Smooth muscle cell (in vitro differentiated cells): ENCODE results near the gene OR4K5. TPM values are rescaled to one million over a fixed set of nuclear protein-coding genes. Genes with fewer than 3 reads are reported as not detected.
"Not testable (repeated sequence)": the region's sequence is repeated elsewhere in the genome, so short reads cannot be mapped to it uniquely, and the experiment has no call there.

ENCODE experiments used
- DNase-seq: peaks from one replicate; lab custom pipeline; 2025; ENCODE audit not compliant: unreplicated experiment; lab: John Stamatoyannopoulos, UW
- H2AFZ ChIP-seq: fragments of 200-600 bp; sonication (generic); 2 replicates; pipeline ENCODE4 v1.6.0; 2016; ENCODE audit warnings: antibody characterized with exemption, low read depth, mild to moderate bottlenecking
- H3F3A ChIP-seq: fragments of 200-600 bp; sonication (generic); 2 replicates; pipeline ENCODE4 v1.6.0; 2017; ENCODE audit warnings: antibody characterized with exemption, low read depth
- H3K27ac ChIP-seq: fragments of 200-600 bp; sonication (generic); 2 replicates; pipeline ENCODE4 v1.5.1; 2016; ENCODE audit warnings: low read depth, mild to moderate bottlenecking
- H3K27me3 ChIP-seq: fragments of 200-600 bp; sonication (generic); 2 replicates; pipeline ENCODE4 v1.6.1; 2016; ENCODE audit warnings: low read depth, mild to moderate bottlenecking
- H3K36me3 ChIP-seq: fragments of 200-600 bp; sonication (generic); 2 replicates; pipeline ENCODE4 v1.5.1; 2016; ENCODE audit warnings: low read depth
- H3K4me1 ChIP-seq: fragments of 200-600 bp; sonication (generic); 2 replicates; pipeline ENCODE4 v1.5.1; 2016; ENCODE audit warnings: low read depth
- H3K4me2 ChIP-seq: fragments of 200-600 bp; sonication (generic); 2 replicates; pipeline ENCODE4 v1.6.0; 2016; ENCODE audit warnings: mild to moderate bottlenecking
- H3K4me3 ChIP-seq: fragments of 200-600 bp; sonication (generic); 2 replicates; pipeline ENCODE4 v1.5.1; 2016; ENCODE audit warnings: mild to moderate bottlenecking
- H3K79me2 ChIP-seq: fragments of 200-600 bp; sonication (generic); 2 replicates; pipeline ENCODE4 v1.6.0; 2016; ENCODE audit warnings: low read depth, mild to moderate bottlenecking
- H3K9ac ChIP-seq: fragments of 200-600 bp; sonication (generic); 2 replicates; pipeline ENCODE4 v1.6.0; 2016; ENCODE audit warnings: low read depth
- H3K9me3 ChIP-seq: fragments of 200-600 bp; sonication (generic); replicated peaks from 2 replicates; pipeline ENCODE4 v1.5.1; 2016; ENCODE audit warnings: low read depth
- H4K20me1 ChIP-seq: fragments of 200-600 bp; sonication (generic); 2 replicates; pipeline ENCODE4 v1.6.0; 2016; ENCODE audit warnings: low read depth
- WGBS: methylation state at CpG from one replicate; pipeline ENCODE4 v1.1.7; 2016; ENCODE audit warnings: low lambda C conversion rate; 5-methylcytosine and 5-hydroxymethylcytosine counted together
- polyA plus RNA-seq: library from polyadenylated mRNA; unstranded; fragments of >200 nt; fragmentation: Nextera tagmentation; extraction: Ambion mirVana; gene quantifications from 2 replicates; pipeline ENCODE4 v1.2.1, GENCODE V29; 2016
- total RNA-seq: library from RNA; depleted of rRNA; stranded (reverse); fragments of >200 nt; gene quantifications from 2 replicates; pipeline ENCODE4 v1.2.3, GENCODE V29; 2014
- TF ChIP-seq, protein P1 (sequence below): fragments of 200-600 bp; sonication (generic); IDR thresholded peaks from 2 replicates; pipeline ENCODE4 v1.5.1; 2017; ENCODE audit warnings: borderline replicate concordance, mild to moderate bottlenecking, antibody characterized with exemption; ENCODE audit not compliant: insufficient read depth, poor library complexity, severe bottlenecking

The OR4K5 gene
- total and polyA plus RNA-seq, 2 experiments from 2014 or later: not detected

DNA sequence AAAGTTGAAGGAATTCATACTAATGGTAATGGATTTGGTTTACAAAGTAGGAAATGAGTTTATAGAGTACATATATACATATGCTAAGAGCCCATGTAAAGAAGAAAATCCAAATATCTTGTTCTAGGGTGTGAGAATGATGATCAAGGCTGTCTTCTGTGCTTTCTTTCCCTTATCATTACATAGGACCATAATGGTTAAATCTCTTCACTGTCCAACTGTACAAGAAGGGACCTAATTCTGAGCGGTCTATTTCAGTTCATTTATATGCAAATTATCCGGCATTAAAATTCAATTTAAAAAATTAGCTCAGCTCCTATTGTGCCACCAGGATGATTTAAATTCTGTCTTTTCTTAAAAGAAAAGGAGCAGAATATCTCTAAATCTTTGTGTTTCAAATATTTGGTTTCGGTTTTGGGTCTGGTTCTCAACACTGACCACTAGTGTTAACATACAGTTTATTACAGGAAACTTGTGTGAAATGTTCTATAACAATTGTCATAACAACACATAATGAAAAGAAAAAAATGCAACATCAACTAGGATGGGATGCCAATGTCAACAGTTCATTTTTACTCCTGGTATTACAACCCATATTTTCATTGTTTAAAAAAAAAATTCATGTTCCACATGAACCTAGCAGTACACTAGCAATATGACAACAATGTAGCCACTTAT, 27.1 kb downstream of the OR4K5 start:
- H4K20me1 ChIP-seq: no peaks in the 10 kb centered on the region
- no peaks in the 10 kb centered on the region for H3K79me2 ChIP-seq
- H3K9ac ChIP-seq: no peak overlapping the region
- H3F3A ChIP-seq: no peaks in the 10 kb centered on the region
- H2AFZ ChIP-seq: no peak overlapping the region
- H3K27ac ChIP-seq: no peak overlapping the region
- TF ChIP-seq, protein P1, sequence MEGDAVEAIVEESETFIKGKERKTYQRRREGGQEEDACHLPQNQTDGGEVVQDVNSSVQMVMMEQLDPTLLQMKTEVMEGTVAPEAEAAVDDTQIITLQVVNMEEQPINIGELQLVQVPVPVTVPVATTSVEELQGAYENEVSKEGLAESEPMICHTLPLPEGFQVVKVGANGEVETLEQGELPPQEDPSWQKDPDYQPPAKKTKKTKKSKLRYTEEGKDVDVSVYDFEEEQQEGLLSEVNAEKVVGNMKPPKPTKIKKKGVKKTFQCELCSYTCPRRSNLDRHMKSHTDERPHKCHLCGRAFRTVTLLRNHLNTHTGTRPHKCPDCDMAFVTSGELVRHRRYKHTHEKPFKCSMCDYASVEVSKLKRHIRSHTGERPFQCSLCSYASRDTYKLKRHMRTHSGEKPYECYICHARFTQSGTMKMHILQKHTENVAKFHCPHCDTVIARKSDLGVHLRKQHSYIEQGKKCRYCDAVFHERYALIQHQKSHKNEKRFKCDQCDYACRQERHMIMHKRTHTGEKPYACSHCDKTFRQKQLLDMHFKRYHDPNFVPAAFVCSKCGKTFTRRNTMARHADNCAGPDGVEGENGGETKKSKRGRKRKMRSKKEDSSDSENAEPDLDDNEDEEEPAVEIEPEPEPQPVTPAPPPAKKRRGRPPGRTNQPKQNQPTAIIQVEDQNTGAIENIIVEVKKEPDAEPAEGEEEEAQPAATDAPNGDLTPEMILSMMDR: no peak
- peaks cover 23% of the 10 kb centered on the region for H3K9me3 ChIP-seq
- H3K4me3 ChIP-seq: no peak overlapping the region
- no peak for DNase-seq
- 79% methylated on average over 3 of the region's 3 CpGs for WGBS
- no peak overlapping the region for H3K4me2 ChIP-seq
- H3K4me1 ChIP-seq: no peaks in the 10 kb centered on the region
- no peaks in the 10 kb centered on the region for H3K36me3 ChIP-seq
- H3K27me3 ChIP-seq: no peaks in the 10 kb centered on the region

DNA sequence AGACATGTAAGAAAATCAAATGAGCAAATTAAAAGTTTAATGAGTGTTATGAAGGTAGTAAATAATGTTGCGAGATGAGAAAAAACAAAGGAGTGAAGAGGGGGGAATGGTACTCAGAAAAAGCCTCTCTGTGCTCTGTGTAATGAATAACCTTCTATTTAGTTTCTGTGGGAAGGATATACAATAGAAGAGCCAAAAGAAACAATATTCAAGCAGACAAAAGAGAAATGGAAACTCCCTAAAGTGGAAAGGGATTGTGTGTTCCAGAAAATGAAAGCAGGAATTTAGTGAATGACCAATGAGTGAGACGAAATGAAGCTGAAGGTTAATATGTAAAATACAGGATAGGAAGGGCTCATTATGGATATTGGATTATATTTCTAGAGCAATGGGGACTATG, 28.8 kb downstream of the OR4K5 start:
- WGBS: 60% methylated on average over 2 of the region's 2 CpGs

DNA sequence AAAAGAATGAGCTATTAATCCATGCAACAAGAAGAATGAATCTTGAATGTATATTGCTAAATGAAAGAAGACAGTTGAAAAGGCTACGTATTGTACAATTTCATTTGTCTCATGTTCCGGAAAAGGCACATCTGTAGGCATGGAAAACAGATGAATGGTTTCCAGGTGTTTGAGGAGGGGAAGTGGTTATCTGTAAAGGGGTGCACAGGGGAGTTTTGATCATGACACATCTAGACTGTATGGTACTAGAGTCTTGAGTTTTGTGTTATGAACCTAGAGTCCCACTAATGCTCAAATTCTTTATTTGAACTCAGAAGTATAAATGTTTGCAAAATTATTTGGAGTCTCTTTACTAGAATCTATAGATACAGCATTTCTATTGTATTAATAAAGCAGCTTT, 49.3 kb downstream of the OR4K5 start:
- not testable (repeated sequence) for H3F3A ChIP-seq, H4K20me1 ChIP-seq, H3K4me3 ChIP-seq, H3K27me3 ChIP-seq, H3K27ac ChIP-seq, H3K4me1 ChIP-seq, H3K9ac ChIP-seq, H3K79me2 ChIP-seq, DNase-seq, H3K9me3 ChIP-seq, H2AFZ ChIP-seq, H3K36me3 ChIP-seq, H3K4me2 ChIP-seq
- 79% methylated on average over 2 of the region's 2 CpGs for WGBS

More for the DNA sequence above, 28.8 kb downstream of the OR4K5 start:
- DNase-seq: no peak
- Histone ChIP-seq H3K4me3 (no peak overlapping the region), H3K36me3 (no peaks in the 10 kb centered on the region), H3K9ac (no peak overlapping the region), H3K79me2 (no peaks in the 10 kb centered on the region), H4K20me1 (no peaks in the 10 kb centered on the region), H3F3A (no peaks in the 10 kb centered on the region), H3K9me3 (peaks cover 38% of the 10 kb centered on the region), H3K27ac (no peak overlapping the region), H3K4me1 (no peaks in the 10 kb centered on the region), H3K27me3 (no peaks in the 10 kb centered on the region), H2AFZ (no peak overlapping the region), H3K4me2 (no peak overlapping the region)
- TF ChIP-seq, protein P1: no peak

Other genes starting within 250 kb of the OR4K5 start
- gene OR11H2, start 206.7 kb upstream of the OR4K5 start, total RNA-seq: not detected in 2 replicates
- not detected in 2 replicates for gene OR11H2, start 206.7 kb upstream of the OR4K5 start, polyA plus RNA-seq
- gene OR4Q3, start 177.0 kb upstream of the OR4K5 start, total RNA-seq: not detected in 2 replicates
- not detected in 2 replicates for gene OR4Q3, start 177.0 kb upstream of the OR4K5 start, polyA plus RNA-seq
- not detected in 2 replicates for gene OR4M1, start 147.1 kb upstream of the OR4K5 start, total RNA-seq
- gene OR4M1, start 147.1 kb upstream of the OR4K5 start, polyA plus RNA-seq: not detected in 2 replicates
- not detected in 2 replicates for gene OR4N2, start 116.8 kb upstream of the OR4K5 start, total RNA-seq
- not detected in 2 replicates for gene OR4N2, start 116.8 kb upstream of the OR4K5 start, polyA plus RNA-seq
- not detected in 2 replicates for gene OR4K2, start 45.5 kb upstream of the OR4K5 start, total RNA-seq
- not detected in 2 replicates for gene OR4K2, start 45.5 kb upstream of the OR4K5 start, polyA plus RNA-seq
- not detected in 2 replicates for gene OR4K1, start 10.3 kb downstream of the OR4K5 start, total RNA-seq
- gene OR4K1, start 10.3 kb downstream of the OR4K5 start, polyA plus RNA-seq: not detected in 2 replicates
- not detected in 2 replicates for gene OR4K15, start 55.0 kb downstream of the OR4K5 start, total RNA-seq
- gene OR4K15, start 55.0 kb downstream of the OR4K5 start, polyA plus RNA-seq: not detected in 2 replicates
- gene OR4Q2, start 81.6 kb downstream of the OR4K5 start, total RNA-seq: not detected in 2 replicates
- gene OR4Q2, start 81.6 kb downstream of the OR4K5 start, polyA plus RNA-seq: not detected in 2 replicates
- gene OR4K14, start 98.7 kb downstream of the OR4K5 start, total RNA-seq: not detected in 2 replicates
- gene OR4K14, start 98.7 kb downstream of the OR4K5 start, polyA plus RNA-seq: not detected in 2 replicates
- gene OR4K13, start 115.4 kb downstream of the OR4K5 start, total RNA-seq: not detected in 2 replicates
- not detected in 2 replicates for gene OR4K13, start 115.4 kb downstream of the OR4K5 start, polyA plus RNA-seq
- not detected in 2 replicates for gene OR4L1, start 139.4 kb downstream of the OR4K5 start, total RNA-seq
- gene OR4L1, start 139.4 kb downstream of the OR4K5 start, polyA plus RNA-seq: not detected in 2 replicates
- not detected in 2 replicates for gene OR4K17, start 190.1 kb downstream of the OR4K5 start, total RNA-seq
- gene OR4K17, start 190.1 kb downstream of the OR4K5 start, polyA plus RNA-seq: not detected in 2 replicates
- not detected in 2 replicates for gene OR4N5, start 218.2 kb downstream of the OR4K5 start, total RNA-seq
- not detected in 2 replicates for gene OR4N5, start 218.2 kb downstream of the OR4K5 start, polyA plus RNA-seq